ENCODE results near the gene CEP170.

DNA sequence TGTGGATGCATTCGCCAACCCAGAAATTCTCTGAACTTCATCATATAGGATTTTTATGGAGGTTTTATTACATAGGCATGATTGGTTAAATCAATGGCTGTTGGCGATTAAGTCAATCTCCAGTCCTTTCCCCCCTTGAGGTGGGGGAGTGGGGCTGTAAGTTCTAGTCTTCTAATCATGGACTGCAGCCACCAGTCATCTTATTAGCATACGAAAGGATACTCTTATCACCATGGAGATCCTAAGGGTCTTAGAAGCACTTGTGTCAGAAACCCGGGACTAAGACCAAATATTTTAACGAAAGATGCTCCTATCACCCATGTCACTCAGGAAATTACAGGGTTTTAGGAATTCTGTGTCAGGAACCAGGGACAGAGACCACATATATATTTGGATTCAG, 37.0 kb upstream of the CEP170 start:
- TF ChIP-seq ZNF585B (tag by site-specific recombination; IDR thresholded peaks at IDR 0.05) (no peak), ZNF121 (tag by site-specific recombination; IDR thresholded peaks at IDR 0.05) (no peak), ZNF239 (tag by site-specific recombination; IDR thresholded peaks at IDR 0.05) (no peak), ZNF529 (tag by site-specific recombination; IDR thresholded peaks at IDR 0.05; ENCODE audit: insufficient replicate concordance) (no peak)
- TF ChIP-seq, protein P1, sequence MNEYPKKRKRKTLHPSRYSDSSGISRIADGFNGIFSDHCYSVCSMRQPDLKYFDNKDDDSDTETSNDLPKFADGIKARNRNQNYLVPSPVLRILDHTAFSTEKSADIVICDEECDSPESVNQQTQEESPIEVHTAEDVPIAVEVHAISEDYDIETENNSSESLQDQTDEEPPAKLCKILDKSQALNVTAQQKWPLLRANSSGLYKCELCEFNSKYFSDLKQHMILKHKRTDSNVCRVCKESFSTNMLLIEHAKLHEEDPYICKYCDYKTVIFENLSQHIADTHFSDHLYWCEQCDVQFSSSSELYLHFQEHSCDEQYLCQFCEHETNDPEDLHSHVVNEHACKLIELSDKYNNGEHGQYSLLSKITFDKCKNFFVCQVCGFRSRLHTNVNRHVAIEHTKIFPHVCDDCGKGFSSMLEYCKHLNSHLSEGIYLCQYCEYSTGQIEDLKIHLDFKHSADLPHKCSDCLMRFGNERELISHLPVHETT (tag by site-specific recombination; IDR thresholded peaks at IDR 0.05) = no peak
